ENCODE results near the gene GALNT17. TPM values are rescaled to one million over a fixed set of nuclear protein-coding genes. Genes with fewer than 3 reads are reported as not detected.
A peak's percentile ranks its signal among the peaks of the same experiment; 100 is the strongest.

Gene GALNT17
- 1 to 10 TPM; 3.3 to 5.7 (median 4.0) TPM for polyA plus RNA-seq (ENCODE audit: insufficient read length in 3 of 3)
- long read RNA-seq, donor 1, result 0 reads
- long read RNA-seq, donor 2, result 0 reads
- long read RNA-seq, donor 3, result 0 reads
- long read RNA-seq, donor 4, result 0 reads
- long read RNA-seq, donor 5, result 0 reads
- long read RNA-seq, donor 6, partial matches to known transcripts, result 5 of 5 reads
- long read RNA-seq, donor 6, other reads (novel, unspliced or antisense), result 0 of 5 reads
- long read RNA-seq, donor 7, result 0 reads
- long read RNA-seq, donor 8, result 0 reads
- long read RNA-seq, donor 9, result 0 reads
- long read RNA-seq, donor 10, partial matches to known transcripts, result 0 of 1 reads
- long read RNA-seq, donor 10, other reads (novel, unspliced or antisense), result 0 of 1 reads
- long read RNA-seq, donor 11, result 0 reads
- long read RNA-seq, donor 12, result 0 reads
- long read RNA-seq, donor 13, result 0 reads
- long read RNA-seq, donor 14, partial matches to known transcripts, result 0 of 1 reads
- long read RNA-seq, donor 14, other reads (novel, unspliced or antisense), result 0 of 1 reads
- long read RNA-seq, donor 15, partial matches to known transcripts, result 0 of 1 reads
- long read RNA-seq, donor 15, other reads (novel, unspliced or antisense), result 0 of 1 reads
- long read RNA-seq, donor 16, partial matches to known transcripts, result 0 of 3 reads
- long read RNA-seq, donor 16, other reads (novel, unspliced or antisense), result 0 of 3 reads

DNA sequence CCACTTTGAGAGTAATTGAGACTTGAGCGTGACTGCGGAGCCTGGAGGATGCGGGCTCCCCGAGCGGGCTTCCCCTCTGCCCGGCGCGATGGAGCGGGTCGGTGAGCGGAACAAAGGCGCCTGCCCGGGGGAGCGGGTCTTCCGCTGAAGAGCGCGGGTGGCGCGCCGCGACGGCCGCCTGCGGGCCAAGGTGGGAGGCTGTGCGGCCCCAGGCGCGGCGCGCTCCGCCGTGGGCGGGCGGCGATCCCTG, at the start of gene GALNT17:
GALNT17 (plus strand) TSS at position 18 of the 250 bp plus-strand sequence.
- no peak for DNase-seq (ENCODE audit: extremely low read depth in 1 of 11, low read depth in 9 of 11, low spot score in 4 of 11)

- DNase-seq (ENCODE audit: extremely low read depth in 1 of 11, low read depth in 9 of 11, low spot score in 4 of 11), result no peak
Observed at GRCh38 chr7:71095266-71095860, 36.6 kb upstream of the GALNT17 start.

DNA sequence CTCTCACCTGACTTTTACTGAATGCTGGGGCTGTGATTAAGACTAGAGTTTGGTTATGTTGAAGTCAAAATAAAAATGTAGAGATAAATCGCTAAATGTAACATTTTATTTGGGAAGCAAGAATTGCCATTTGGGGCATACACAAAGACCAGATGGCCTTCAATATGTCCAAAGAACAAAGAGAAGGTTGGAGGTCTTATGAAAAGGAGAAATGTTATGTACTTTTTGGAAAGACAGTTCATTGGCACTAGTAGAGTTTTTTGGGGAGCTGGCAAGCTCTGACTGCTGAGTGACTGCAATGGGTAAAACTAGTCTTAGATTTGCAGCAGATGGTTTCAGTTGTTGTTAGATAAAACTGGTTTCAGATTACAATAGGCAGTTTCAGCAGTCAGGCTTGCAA, 35.6 kb upstream of the GALNT17 start:
- no peak for DNase-seq (ENCODE audit: extremely low read depth in 1 of 11, low read depth in 9 of 11, low spot score in 4 of 11)

- DNase-seq (ENCODE audit: extremely low read depth in 1 of 11, low read depth in 9 of 11, low spot score in 4 of 11), result no peak
Observed at GRCh38 chr7:71106226-71106625, 25.7 kb upstream of the GALNT17 start.

GRCh38 chr7:71112436-71112835, 19.5 kb upstream of the GALNT17 start:
- DNase-seq (ENCODE audit: extremely low read depth in 1 of 11, low read depth in 9 of 11, low spot score in 4 of 11), result peak in 1 of 11 donors; percentile 3

- no peak for DNase-seq (ENCODE audit: extremely low read depth in 1 of 11, low read depth in 9 of 11, low spot score in 4 of 11)
Observed at GRCh38 chr7:71120096-71120495, 11.8 kb upstream of the GALNT17 start.

DNA sequence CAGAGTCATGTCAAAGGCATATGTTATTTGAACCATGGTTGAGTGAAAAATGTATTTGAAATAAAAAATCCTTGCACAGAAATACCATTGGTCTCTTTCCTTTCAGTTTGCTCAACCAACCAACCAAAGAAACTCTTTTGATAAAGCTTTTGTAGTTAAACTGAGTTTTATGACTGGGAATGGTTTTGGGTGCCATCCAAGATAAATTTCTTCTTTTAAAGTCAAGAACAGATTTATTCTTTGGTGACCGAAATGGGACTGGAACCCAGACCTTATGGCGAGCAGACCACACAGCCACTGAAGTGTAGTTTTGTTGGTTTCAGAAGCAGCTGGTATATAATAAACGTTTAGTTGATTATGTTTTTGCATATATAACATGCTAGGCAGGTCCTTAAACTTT, 2.8 kb upstream of the GALNT17 start:
- peak in 1 of 11 donors; percentile 20 for DNase-seq (ENCODE audit: extremely low read depth in 1 of 11, low read depth in 9 of 11, low spot score in 4 of 11)

- DNase-seq (ENCODE audit: extremely low read depth in 1 of 11, low read depth in 9 of 11, low spot score in 4 of 11), result no peak
Observed at GRCh38 chr7:71130031-71130679, 1.8 kb upstream of the GALNT17 start.

- peak in 5 of 11 donors; percentile 59 to 73 (median 68) for DNase-seq (ENCODE audit: extremely low read depth in 1 of 11, low read depth in 9 of 11, low spot score in 4 of 11)
Observed at GRCh38 chr7:71131256-71132126, 453 bp upstream of the GALNT17 start.

DNA sequence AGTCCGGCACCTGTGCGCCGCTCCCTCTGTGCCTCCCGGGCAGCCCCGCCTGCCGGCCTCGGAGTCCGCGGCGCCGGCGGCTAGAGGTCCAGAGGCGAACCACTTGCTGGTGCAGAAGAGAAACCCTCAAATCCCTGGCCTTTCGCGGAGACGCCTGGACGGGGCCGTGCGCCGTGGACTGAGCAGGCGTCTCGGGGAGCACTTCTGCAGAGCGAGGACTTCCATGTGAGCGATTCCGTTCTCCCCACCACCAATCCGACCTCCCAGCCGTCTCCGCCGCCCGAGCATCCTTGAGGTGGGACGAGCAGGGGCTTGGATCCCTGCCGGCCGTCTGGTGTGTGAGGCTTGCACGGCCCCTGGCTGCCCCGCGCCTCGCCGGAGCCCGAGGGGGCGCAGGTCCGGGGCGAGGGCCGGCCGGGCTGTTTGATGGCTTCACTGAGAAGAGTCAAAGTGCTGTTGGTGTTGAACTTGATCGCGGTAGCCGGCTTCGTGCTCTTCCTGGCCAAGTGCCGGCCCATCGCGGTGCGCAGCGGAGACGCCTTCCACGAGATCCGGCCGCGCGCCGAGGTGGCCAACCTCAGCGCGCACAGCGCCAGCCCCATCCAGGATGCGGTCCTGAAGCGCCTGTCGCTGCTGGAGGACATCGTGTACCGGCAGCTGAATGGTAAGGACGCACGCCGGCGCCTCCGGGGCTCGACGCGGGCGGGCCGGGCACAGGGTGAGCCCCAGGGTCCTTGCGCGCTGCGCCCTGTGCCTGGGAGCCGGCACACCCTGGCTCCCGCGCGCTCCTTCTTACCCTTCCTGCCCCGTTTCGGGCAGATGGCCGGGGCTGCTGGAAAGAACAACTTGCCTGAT, 660 bp downstream of the GALNT17 start:
- DNase-seq (ENCODE audit: extremely low read depth in 1 of 11, low read depth in 9 of 11, low spot score in 4 of 11), result peak in 1 of 11 donors; percentile 24

GRCh38 chr7:71133232-71133622, 1.3 kb downstream of the GALNT17 start:
- no peak for DNase-seq (ENCODE audit: extremely low read depth in 1 of 11, low read depth in 9 of 11, low spot score in 4 of 11)

DNA sequence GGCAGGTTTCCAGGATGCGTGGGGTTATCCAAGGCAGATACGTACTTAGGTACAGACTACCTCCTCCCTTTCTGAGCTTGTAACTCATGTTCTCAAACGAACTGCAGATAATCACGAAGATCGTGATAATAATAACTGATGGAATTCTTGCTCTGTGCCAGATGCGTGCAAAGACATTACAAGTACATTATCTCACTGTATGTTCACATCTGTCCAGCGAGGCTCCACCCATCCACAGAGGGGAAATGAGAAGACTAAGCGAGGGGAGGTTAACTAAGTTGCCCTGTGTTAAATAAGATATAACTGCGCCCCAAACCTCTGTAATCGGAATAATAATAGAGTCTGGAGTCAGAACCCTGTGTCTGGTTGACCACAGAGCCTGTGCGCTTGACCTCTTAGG, 1.9 kb downstream of the GALNT17 start:
- no peak for DNase-seq (ENCODE audit: extremely low read depth in 1 of 11, low read depth in 9 of 11, low spot score in 4 of 11)

DNA sequence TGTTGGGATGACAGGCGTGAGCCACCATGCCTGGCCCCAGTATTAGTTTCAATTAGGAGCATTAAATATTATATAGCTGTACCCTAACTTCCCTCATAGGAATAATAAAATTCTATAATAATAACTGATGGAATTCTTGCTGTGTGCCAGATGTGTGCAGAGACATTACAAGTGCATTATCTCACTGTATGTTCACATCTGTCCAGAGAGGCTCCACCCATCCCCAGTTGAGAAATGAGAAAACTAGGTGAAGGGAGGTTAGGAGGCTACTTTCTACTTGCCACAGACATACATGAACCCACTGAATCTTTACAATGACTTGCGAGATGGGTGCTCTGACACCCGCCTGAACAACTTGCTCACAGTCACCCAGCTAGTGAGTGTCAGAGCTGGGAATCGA, 3.2 kb downstream of the GALNT17 start:
- no peak for DNase-seq (ENCODE audit: extremely low read depth in 1 of 11, low read depth in 9 of 11, low spot score in 4 of 11)

DNA sequence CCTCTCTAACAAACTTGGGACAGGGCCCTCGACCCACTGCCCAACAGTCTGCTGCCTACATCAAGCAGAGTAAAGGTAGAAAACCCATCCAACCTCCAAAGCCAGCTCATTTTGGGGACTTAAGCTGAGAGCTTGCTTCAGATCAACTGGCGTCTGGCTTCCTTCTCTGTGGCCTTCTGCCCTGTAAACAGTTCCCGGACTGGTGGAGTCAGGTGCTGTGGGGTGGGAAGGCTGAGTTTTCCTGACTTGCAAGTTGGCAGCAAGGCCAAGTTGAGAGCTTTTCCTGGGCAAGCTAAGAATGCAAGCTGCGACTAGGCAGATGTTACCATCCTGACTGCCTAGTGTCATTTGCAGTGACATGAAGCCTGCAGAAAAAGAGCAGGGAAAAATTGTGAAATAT, 3.7 kb downstream of the GALNT17 start:
- DNase-seq (ENCODE audit: extremely low read depth in 1 of 11, low read depth in 9 of 11, low spot score in 4 of 11), result no peak

DNA sequence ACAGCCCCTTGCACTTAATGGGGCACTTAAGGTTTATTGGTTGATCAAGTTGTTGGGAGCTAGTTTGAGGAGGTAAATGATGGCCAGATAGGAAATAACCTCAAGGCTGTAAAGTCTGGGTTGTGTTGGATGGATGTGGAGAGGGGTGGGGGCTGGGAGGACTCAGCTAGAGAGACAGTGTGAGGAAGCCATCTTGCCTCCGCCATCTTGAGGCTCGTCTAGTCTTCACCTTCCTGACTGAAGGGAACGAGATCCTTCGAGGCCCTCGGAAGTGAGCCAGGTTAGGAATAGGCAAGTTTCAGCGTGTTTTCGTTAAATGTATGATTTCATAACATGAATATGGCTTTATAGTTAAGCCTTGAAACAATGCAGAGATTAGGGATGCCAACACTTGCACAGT, 5.5 kb downstream of the GALNT17 start:
- DNase-seq (ENCODE audit: extremely low read depth in 1 of 11, low read depth in 9 of 11, low spot score in 4 of 11), result no peak

- DNase-seq (ENCODE audit: extremely low read depth in 1 of 11, low read depth in 9 of 11, low spot score in 4 of 11), result no peak
Observed at GRCh38 chr7:71140264-71140663, 8.3 kb downstream of the GALNT17 start.

DNA sequence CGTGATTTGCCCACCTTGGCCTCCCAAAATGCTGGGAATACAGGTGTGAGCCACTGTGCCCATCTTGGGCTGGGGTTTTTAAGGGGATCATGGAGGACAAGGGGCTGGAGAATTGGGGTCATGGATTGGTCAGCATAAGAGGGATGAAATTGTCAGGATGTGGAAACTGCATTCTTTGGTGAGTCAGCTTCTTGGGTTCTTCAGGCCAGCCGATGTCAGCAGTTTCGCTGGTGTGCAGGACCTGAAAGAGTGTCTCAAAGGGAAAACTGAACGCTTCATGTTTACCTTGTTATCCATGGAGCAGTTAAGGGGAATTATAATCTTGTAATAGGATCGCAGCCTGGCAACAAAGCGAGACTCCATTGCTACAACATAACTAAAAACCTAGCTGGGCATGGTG, 13.0 kb downstream of the GALNT17 start:
- no peak for DNase-seq (ENCODE audit: extremely low read depth in 1 of 11, low read depth in 9 of 11, low spot score in 4 of 11)
